B cell (primary cell): ENCODE results near the gene CIC. TPM values are rescaled to one million over a fixed set of nuclear protein-coding genes. Genes with fewer than 3 reads are reported as not detected.

Source experiments
- ATAC-seq: fragments of 200-7000 bp; cut with Tn5 transposase; one replicate; pipeline ENCODE4 v1.10.0; 2021; ENCODE audit warnings: low read depth, mild to moderate bottlenecking, moderate number of reproducible peaks, moderate library complexity
- CTCF ChIA-PET: fragments of 350-600 bp; sonication (Branson Sonifier 250); formaldehyde crosslinking; loops from one replicate; lab custom pipeline; 2021; ENCODE audit warnings: antibody characterized with exemption, inconsistent platforms; lab: Charles Lee
- POLR2A ChIA-PET: fragments of 350-600 bp; sonication (Branson Sonifier 250); formaldehyde crosslinking; loops from one replicate; lab custom pipeline; 2021; ENCODE audit warnings: antibody characterized with exemption; lab: Charles Lee
- DNase-seq: peaks from one replicate; pipeline ENCODE4 v3.0.0; 2013
- H2AFZ ChIP-seq: 2 replicates; pipeline ENCODE4 v1.6.1; 2012; ENCODE audit warnings: mild to moderate bottlenecking, low read depth, low read length; ENCODE audit not compliant: insufficient read depth, poor library complexity, severe bottlenecking
- H3K27ac ChIP-seq, 2 donors: 1 replicate in 1 of 2; 2 replicates in 1 of 2; pipeline ENCODE4 v1.5.1; 2012 to 2013; ENCODE audit warnings: low read length in 2 of 2, mild to moderate bottlenecking in 2 of 2, moderate library complexity in 1 of 2
- H3K27me3 ChIP-seq, 4 experiments: fragments of 200-600 bp in 1 of 4; sonication (generic) in 1 of 4; replicated peaks in 1 of 4; 1 replicate in 2 of 4; 2 replicates in 2 of 4; pipeline versions ENCODE4 v1.6.1 to v1.7.0; 2013 to 2016; ENCODE audit warnings: low read length in 3 of 4, mild to moderate bottlenecking in 2 of 4, mixed read lengths in 1 of 4, moderate library complexity in 1 of 4; ENCODE audit not compliant: insufficient read depth in 4 of 4, control insufficient read depth in 3 of 4; ENCODE audit errors: control extremely low read depth in 1 of 4
- H3K36me3 ChIP-seq, 2 experiments: replicated peaks in 1 of 2; 1 replicate in 1 of 2; 2 replicates in 1 of 2; pipeline versions ENCODE4 v1.6.1 to v1.7.1; 2013; ENCODE audit warnings: low read length in 1 of 2; ENCODE audit not compliant: insufficient read depth in 2 of 2, control insufficient read depth in 1 of 2; ENCODE audit errors: control extremely low read depth in 1 of 2, extremely low read depth in 1 of 2
- H3K4me1 ChIP-seq, 2 donors: fragments of 200-600 bp in 1 of 2; sonication (generic) in 1 of 2; 1 replicate in 1 of 2; 2 replicates in 1 of 2; pipeline versions ENCODE4 v1.5.1 to v1.6.1; 2013 to 2017; ENCODE audit warnings: low read length in 2 of 2; ENCODE audit not compliant: control insufficient read depth in 2 of 2, insufficient read depth in 2 of 2
- H3K4me2 ChIP-seq: replicated peaks from 2 replicates; pipeline ENCODE3; 2012; ENCODE audit warnings: mild to moderate bottlenecking, low read depth, low read length; ENCODE audit not compliant: poor library complexity, severe bottlenecking
- H3K4me3 ChIP-seq, 5 experiments: fragments of 200-600 bp in 1 of 5; sonication (generic) in 1 of 5; 1 replicate in 3 of 5; 2 replicates in 2 of 5; pipeline versions ENCODE4 v1.5.1 to v1.7.0; 2011 to 2016; ENCODE audit warnings: low read length in 4 of 5, mild to moderate bottlenecking in 4 of 5, low read depth in 2 of 5, control low read depth in 1 of 5, moderate library complexity in 1 of 5; ENCODE audit not compliant: insufficient read depth in 1 of 5; ENCODE audit errors: control extremely low read depth in 1 of 5, extremely low read depth in 1 of 5
- H3K79me2 ChIP-seq: fragments of 200-600 bp; sonication (generic); one replicate; pipeline ENCODE4 v1.6.0; 2016; ENCODE audit warnings: low read length; ENCODE audit not compliant: control insufficient read depth, insufficient read depth
- H3K9ac ChIP-seq: fragments of 200-600 bp; sonication (generic); 2 replicates; pipeline ENCODE4 v1.6.1; 2017; ENCODE audit warnings: mild to moderate bottlenecking, low read length, moderate library complexity
- H3K9me3 ChIP-seq, 3 donors: one replicate each; pipeline versions ENCODE4 v1.6.1 to v1.7.1; 2013; ENCODE audit warnings: low read length in 2 of 3; ENCODE audit not compliant: control insufficient read depth in 2 of 3, insufficient read depth in 1 of 3; ENCODE audit errors: control extremely low read depth in 1 of 3
- H4K20me1 ChIP-seq: 2 replicates; pipeline ENCODE4 v1.6.0; 2012; ENCODE audit warnings: mild to moderate bottlenecking, low read length; ENCODE audit not compliant: insufficient read depth, control insufficient read depth, poor library complexity, severe bottlenecking
- H3K27ac Mint-ChIP-seq: one replicate; pipeline ENCODE4 v1.8.0; 2021; ENCODE audit warnings: mixed read lengths
- H3K27me3 Mint-ChIP-seq: one replicate; pipeline ENCODE4 v1.8.0; 2021; ENCODE audit warnings: mixed read lengths
- H3K4me1 Mint-ChIP-seq: one replicate; pipeline ENCODE4 v1.8.0; 2021; ENCODE audit warnings: mixed read lengths
- H3K4me3 Mint-ChIP-seq: one replicate; pipeline ENCODE4 v1.8.0; 2021; ENCODE audit warnings: mixed read lengths
- H3K9me3 Mint-ChIP-seq: one replicate; pipeline ENCODE4 v1.8.0; 2022; ENCODE audit warnings: mixed read lengths; ENCODE audit not compliant: insufficient read depth
- EZH2 ChIP-seq: IDR thresholded peaks from 2 replicates; pipeline ENCODE4 v1.6.1; 2012; ENCODE audit warnings: borderline replicate concordance, low read depth, mild to moderate bottlenecking, moderate library complexity, low read length; ENCODE audit not compliant: insufficient read depth, poor library complexity, severe bottlenecking
- WGBS: methylation state at CpG from one replicate; pipeline ENCODE4 v1.1.5; 2013; ENCODE audit warnings: missing lambda C conversion rate; ENCODE audit not compliant: insufficient coverage; 5-methylcytosine and 5-hydroxymethylcytosine counted together
- intact Hi-C: fragments of 100-400 bp; cut with micrococcal nuclease; formaldehyde crosslinking; loops from one replicate; pipeline ENCODE4 v1.10.0; 2022
- polyA plus RNA-seq: library from polyadenylated mRNA; depleted of rRNA; stranded (reverse); fragments of >200 nt; gene quantifications from 2 replicates; pipeline ENCODE4 v1.2.3, GENCODE V29; 2012
- total RNA-seq, 2 donors: library from RNA; stranded (reverse); fragments of 120-200 nt in 1 of 2; gene quantifications; 1 replicate in 1 of 2; 2 replicates in 1 of 2; pipeline versions ENCODE4 v1.2.3 to v1.2.4, GENCODE V29; 2013 to 2022
- TF ChIP-seq, protein P1 (sequence below): fragments of 200-600 bp; IDR thresholded peaks from one replicate; pipeline ENCODE4 v1.8.0; 2022; ENCODE audit warnings: antibody characterized with exemption, mild to moderate bottlenecking

Gene CIC
- total and polyA plus RNA-seq, 2 donors (not counting 1 experiment from before 2014, with no cell fraction given): 75.7 to 119 TPM

- no peak for ATAC-seq
- no peak overlapping the region for H3K27ac Mint-ChIP-seq
- peaks cover 25% of the 10 kb centered on the region for H3K4me1 Mint-ChIP-seq
- H3K27me3 Mint-ChIP-seq: no peaks in the 10 kb centered on the region
- intact Hi-C loops: no loop called here
- Histone ChIP-seq H3K4me1 (peaks cover 18 to 23% of the 10 kb centered on the region in 2 donors), H4K20me1 (peaks cover 44% of the 10 kb centered on the region), H3K4me2 (no peak overlapping the region), H3K79me2 (peaks cover 16% of the 10 kb centered on the region), H2AFZ (no peak overlapping the region), H3K9me3 (no peaks in the 10 kb centered on the region), H3K9ac (no peak overlapping the region), H3K27ac (no peak overlapping the region), H3K27me3 (no peaks in the 10 kb centered on the region), H3K36me3 (peaks cover 1 to 77% of the 10 kb centered on the region in 2 experiments), H3K4me3 (no peak overlapping the region)
- H3K9me3 Mint-ChIP-seq: no peaks in the 10 kb centered on the region
- ChIA-PET POLR2A (interaction anchor here (0.8 kb wide), 1 partner anchor 9 kb away, joined by 3 read pairs; no protein-coding TSS in a partner anchor), CTCF (interaction anchor here (0.8 to 2.9 kb wide), 4 partner anchors 38 to 180 kb away, joined by 3 to 10 read pairs (median 6); partner anchors contain the start of gene POU2F2)
- no peak for DNase-seq
- TF ChIP-seq, protein P1, sequence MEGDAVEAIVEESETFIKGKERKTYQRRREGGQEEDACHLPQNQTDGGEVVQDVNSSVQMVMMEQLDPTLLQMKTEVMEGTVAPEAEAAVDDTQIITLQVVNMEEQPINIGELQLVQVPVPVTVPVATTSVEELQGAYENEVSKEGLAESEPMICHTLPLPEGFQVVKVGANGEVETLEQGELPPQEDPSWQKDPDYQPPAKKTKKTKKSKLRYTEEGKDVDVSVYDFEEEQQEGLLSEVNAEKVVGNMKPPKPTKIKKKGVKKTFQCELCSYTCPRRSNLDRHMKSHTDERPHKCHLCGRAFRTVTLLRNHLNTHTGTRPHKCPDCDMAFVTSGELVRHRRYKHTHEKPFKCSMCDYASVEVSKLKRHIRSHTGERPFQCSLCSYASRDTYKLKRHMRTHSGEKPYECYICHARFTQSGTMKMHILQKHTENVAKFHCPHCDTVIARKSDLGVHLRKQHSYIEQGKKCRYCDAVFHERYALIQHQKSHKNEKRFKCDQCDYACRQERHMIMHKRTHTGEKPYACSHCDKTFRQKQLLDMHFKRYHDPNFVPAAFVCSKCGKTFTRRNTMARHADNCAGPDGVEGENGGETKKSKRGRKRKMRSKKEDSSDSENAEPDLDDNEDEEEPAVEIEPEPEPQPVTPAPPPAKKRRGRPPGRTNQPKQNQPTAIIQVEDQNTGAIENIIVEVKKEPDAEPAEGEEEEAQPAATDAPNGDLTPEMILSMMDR: no peak
- TF ChIP-seq EZH2: no peak
- no peak overlapping the region for H3K4me3 Mint-ChIP-seq
- WGBS: 96% methylated on average over 6 of the region's 8 CpGs
Measured at GRCh38 chr19:42289556-42290041, 20.5 kb downstream of the CIC start.

DNA sequence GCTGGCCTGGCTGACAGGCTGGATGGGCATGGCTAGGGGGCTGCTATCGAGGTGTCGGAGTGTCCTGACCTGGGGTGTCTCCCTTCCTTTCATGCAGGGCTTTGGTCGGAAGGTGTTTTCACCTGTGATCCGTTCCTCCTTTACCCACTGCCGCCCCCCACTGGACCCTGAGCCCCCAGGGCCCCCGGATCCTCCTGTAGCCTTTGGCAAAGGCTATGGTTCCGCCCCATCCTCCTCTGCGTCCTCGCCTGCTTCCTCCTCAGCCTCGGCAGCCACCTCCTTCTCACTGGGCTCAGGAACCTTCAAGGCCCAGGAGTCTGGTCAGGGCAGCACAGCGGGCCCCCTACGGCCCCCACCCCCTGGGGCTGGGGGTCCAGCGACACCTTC lies 21.1 kb downstream of the CIC start:
- 95% methylated on average over 13 of the region's 13 CpGs for WGBS
- DNase-seq: no peak
- CTCF ChIA-PET: interaction anchor here (0.8 to 2.9 kb wide), 5 partner anchors 39 to 182 kb away, joined by 3 to 10 read pairs (median 5); partner anchors contain the start of gene POU2F2
- Histone ChIP-seq H3K4me2 (no peak overlapping the region), H3K4me1 (peaks cover 12 to 18% of the 10 kb centered on the region in 2 donors), H3K36me3 (peaks cover 1 to 78% of the 10 kb centered on the region in 2 experiments), H3K27me3 (no peaks in the 10 kb centered on the region), H3K79me2 (peaks cover 11% of the 10 kb centered on the region), H3K27ac (no peak overlapping the region), H4K20me1 (peaks cover 39% of the 10 kb centered on the region), H3K9me3 (no peaks in the 10 kb centered on the region), H3K4me3 (no peak overlapping the region), H3K9ac (no peak overlapping the region), H2AFZ (no peak overlapping the region)
- H3K4me3 Mint-ChIP-seq: no peak overlapping the region
- H3K27ac Mint-ChIP-seq: no peak overlapping the region
- intact Hi-C loops: no loop called here
- no peak for ATAC-seq
- no peak for TF ChIP-seq EZH2
- TF ChIP-seq, protein P1: no peak
- H3K4me1 Mint-ChIP-seq: peaks cover 20% of the 10 kb centered on the region
- POLR2A ChIA-PET: no interaction called here
- no peaks in the 10 kb centered on the region for H3K27me3 Mint-ChIP-seq
- H3K9me3 Mint-ChIP-seq: no peaks in the 10 kb centered on the region
